ES-I3 (cell line): Measurements from ENCODE around the gene CEP72.

Experiments
- H3K36me3 ChIP-seq: 2 replicates; pipeline ENCODE4 v1.6.1; 2013; ENCODE audit warnings: mild to moderate bottlenecking, low read length, control low read depth, moderate library complexity; ENCODE audit not compliant: insufficient read depth
- H3K4me1 ChIP-seq: 2 replicates; pipeline ENCODE4 v1.6.1; 2013; ENCODE audit warnings: mild to moderate bottlenecking, control low read depth, low read length; ENCODE audit not compliant: insufficient read depth
- H3K9ac ChIP-seq: 2 replicates; pipeline ENCODE4 v1.6.1; 2013; ENCODE audit warnings: low read depth, mild to moderate bottlenecking, low read length, moderate library complexity
- H3K9me3 ChIP-seq: 2 replicates; pipeline ENCODE4 v1.6.1; 2013; ENCODE audit warnings: mild to moderate bottlenecking, low read length, moderate library complexity; ENCODE audit not compliant: control insufficient read depth, insufficient read depth

Gene CEP72

GRCh38 chr5:639253-639530 lies 27.1 kb downstream of the CEP72 start:
- Histone ChIP-seq H3K36me3 (peaks cover 16% of the 10 kb centered on the region), H3K9me3 (no peaks in the 10 kb centered on the region), H3K4me1 (no peaks in the 10 kb centered on the region), H3K9ac (no peak overlapping the region)

- H3K36me3 ChIP-seq = peaks cover 17% of the 10 kb centered on the region
- no peaks in the 10 kb centered on the region for H3K9me3 ChIP-seq
- no peaks in the 10 kb centered on the region for H3K4me1 ChIP-seq
- H3K9ac ChIP-seq = no peak overlapping the region
Measured at GRCh38 chr5:639584-640213, 27.6 kb downstream of the CEP72 start.

- H3K9me3 ChIP-seq = no peaks in the 10 kb centered on the region
- peaks cover 20% of the 10 kb centered on the region for H3K36me3 ChIP-seq
- no peaks in the 10 kb centered on the region for H3K4me1 ChIP-seq
- no peak overlapping the region for H3K9ac ChIP-seq
Measured at GRCh38 chr5:640461-641330, 28.6 kb downstream of the CEP72 start.

- H3K4me1 ChIP-seq = no peaks in the 10 kb centered on the region
- H3K36me3 ChIP-seq = peaks cover 25% of the 10 kb centered on the region
- no peaks in the 10 kb centered on the region for H3K9me3 ChIP-seq
- H3K9ac ChIP-seq = no peak overlapping the region
Measured at GRCh38 chr5:641331-641765, 29.2 kb downstream of the CEP72 start.

GRCh38 chr5:642481-642880 lies 30.3 kb downstream of the CEP72 start:
- H3K9ac ChIP-seq = no peak overlapping the region
- no peaks in the 10 kb centered on the region for H3K9me3 ChIP-seq
- H3K4me1 ChIP-seq = no peaks in the 10 kb centered on the region
- H3K36me3 ChIP-seq = peaks cover 21% of the 10 kb centered on the region

- no peak overlapping the region for H3K9ac ChIP-seq
- H3K9me3 ChIP-seq = no peaks in the 10 kb centered on the region
- no peaks in the 10 kb centered on the region for H3K4me1 ChIP-seq
- peaks cover 29% of the 10 kb centered on the region for H3K36me3 ChIP-seq
Measured at GRCh38 chr5:643351-643801, 31.2 kb downstream of the CEP72 start.

- Histone ChIP-seq H3K36me3 (peaks cover 29% of the 10 kb centered on the region), H3K9ac (no peak overlapping the region), H3K9me3 (no peaks in the 10 kb centered on the region; the same call in 1 of the 2 replicates), H3K4me1 (no peaks in the 10 kb centered on the region)
Measured at GRCh38 chr5:643811-644271, 31.7 kb downstream of the CEP72 start.

- H3K9ac ChIP-seq = no peak overlapping the region
- H3K36me3 ChIP-seq = peaks cover 29% of the 10 kb centered on the region
- H3K9me3 ChIP-seq = no peaks in the 10 kb centered on the region; the same call in 1 of the 2 replicates
- H3K4me1 ChIP-seq = no peaks in the 10 kb centered on the region
Measured at GRCh38 chr5:644509-644908, 32.4 kb downstream of the CEP72 start.

GRCh38 chr5:644971-645370 lies 32.8 kb downstream of the CEP72 start:
- Histone ChIP-seq H3K9me3 (no peaks in the 10 kb centered on the region; the same call in 1 of the 2 replicates), H3K9ac (no peak overlapping the region), H3K4me1 (no peaks in the 10 kb centered on the region), H3K36me3 (peaks cover 29% of the 10 kb centered on the region)

GRCh38 chr5:645421-645820 lies 33.3 kb downstream of the CEP72 start:
- no peak overlapping the region for H3K9ac ChIP-seq
- H3K36me3 ChIP-seq = peaks cover 27% of the 10 kb centered on the region
- no peaks in the 10 kb centered on the region for H3K4me1 ChIP-seq
- H3K9me3 ChIP-seq = no peaks in the 10 kb centered on the region; the same call in 1 of the 2 replicates

- Histone ChIP-seq H3K36me3 (peaks cover 23% of the 10 kb centered on the region), H3K4me1 (no peaks in the 10 kb centered on the region), H3K9ac (no peak overlapping the region), H3K9me3 (no peaks in the 10 kb centered on the region; the same call in 1 of the 2 replicates)
Measured at GRCh38 chr5:646396-647201, 34.5 kb downstream of the CEP72 start.

GRCh38 chr5:647311-647710 lies 35.2 kb downstream of the CEP72 start:
- H3K36me3 ChIP-seq = peaks cover 21% of the 10 kb centered on the region
- no peaks in the 10 kb centered on the region; the same call in 1 of the 2 replicates for H3K9me3 ChIP-seq
- no peaks in the 10 kb centered on the region for H3K4me1 ChIP-seq
- H3K9ac ChIP-seq = no peak overlapping the region

GRCh38 chr5:647727-648126 lies 35.6 kb downstream of the CEP72 start:
- H3K9ac ChIP-seq = no peak overlapping the region
- no peaks in the 10 kb centered on the region; the same call in 1 of the 2 replicates for H3K9me3 ChIP-seq
- peaks cover 19% of the 10 kb centered on the region for H3K36me3 ChIP-seq
- H3K4me1 ChIP-seq = no peaks in the 10 kb centered on the region

- H3K9ac ChIP-seq = no peak overlapping the region
- H3K4me1 ChIP-seq = no peaks in the 10 kb centered on the region
- peaks cover 9% of the 10 kb centered on the region for H3K36me3 ChIP-seq
- H3K9me3 ChIP-seq = no peaks in the 10 kb centered on the region; the same call in 1 of the 2 replicates
Measured at GRCh38 chr5:651296-652022, 39.3 kb downstream of the CEP72 start.
